CD4-positive, alpha-beta T cell treated with Interleukin-4 for 4 hours (primary cell): Measurements from ENCODE around the gene TINCR.

Experiments used
- DNase-seq: peaks from one replicate; pipeline ENCODE4 v3.0.0-alpha.2; 2020

TINCR gene

DNA sequence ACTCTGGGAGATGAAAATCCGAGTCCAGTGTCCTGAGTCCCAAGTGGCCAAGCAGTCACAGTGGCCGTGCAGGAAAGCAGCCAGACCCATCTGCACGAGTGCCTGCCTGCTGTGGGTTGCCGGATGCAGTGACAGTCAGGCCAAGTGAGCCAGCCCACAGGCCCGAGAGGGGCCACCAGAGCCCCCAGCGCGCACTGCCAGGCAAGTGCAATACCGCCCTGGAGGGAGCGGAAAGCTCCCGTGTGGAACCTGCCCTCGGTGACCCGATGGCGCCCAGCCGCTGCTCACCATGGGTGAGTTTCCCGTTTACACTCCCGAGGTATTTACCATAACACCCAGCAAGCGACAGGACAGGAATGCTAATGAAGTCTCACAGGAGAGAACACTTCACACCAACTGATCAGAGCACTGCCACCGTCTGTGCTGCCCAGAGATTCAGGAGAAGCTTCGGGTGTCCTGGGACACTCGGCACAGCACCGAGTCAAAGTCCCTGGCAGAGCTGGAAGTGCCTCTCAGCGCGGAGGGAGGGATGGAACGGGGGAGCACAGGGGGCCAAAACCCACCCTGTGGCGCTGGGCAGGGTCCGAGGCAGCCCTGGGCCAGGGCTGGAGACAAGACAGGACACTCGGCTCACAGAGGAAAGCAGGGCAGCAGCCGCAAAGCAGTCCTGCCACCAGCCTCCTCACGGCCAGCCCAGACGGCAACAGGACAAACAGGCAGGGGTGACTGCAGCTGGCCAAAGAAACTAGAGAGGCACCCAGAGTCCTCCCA lies 21.3 kb upstream of the TINCR start:
- no peak for DNase-seq

DNA sequence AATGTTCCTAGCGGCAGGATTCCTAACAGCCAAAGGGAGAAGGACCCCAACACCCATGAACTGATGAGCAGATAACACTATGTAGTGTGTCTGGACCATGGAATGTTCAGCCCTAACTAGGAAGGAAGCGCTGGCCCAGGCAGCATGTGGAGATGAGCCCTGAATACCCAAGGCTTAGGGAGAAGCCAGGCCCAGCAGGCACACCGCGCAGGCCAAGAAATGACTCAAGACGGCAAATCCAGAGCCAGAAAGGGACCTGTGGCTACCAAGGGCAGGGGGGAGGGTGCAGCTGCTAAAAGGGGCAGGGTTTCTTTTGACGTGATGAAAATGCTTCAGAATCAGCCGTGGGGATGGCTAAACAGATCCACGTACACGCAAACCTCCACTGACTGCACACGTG lies 20.7 kb upstream of the TINCR start:
- no peak for DNase-seq

DNA sequence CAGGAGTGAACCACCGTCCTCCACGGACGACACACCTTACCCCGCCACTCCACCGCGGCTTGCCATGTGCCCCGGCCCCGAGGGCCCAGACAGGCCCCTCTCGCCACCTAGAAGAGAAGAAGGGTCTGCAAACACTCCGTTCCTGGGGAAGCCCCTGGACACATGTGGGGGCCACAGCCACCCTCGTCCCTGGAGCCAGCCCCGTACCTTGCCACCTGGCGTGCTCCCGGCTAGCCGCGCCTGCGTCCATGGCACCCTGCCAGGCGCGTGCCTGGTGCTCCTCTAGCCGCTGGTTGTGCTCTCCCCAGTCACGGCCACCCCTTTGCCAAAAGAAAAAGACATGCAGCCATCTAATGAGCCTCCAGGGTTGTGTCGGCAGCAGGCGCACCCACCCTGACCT lies 19.9 kb upstream of the TINCR start:
- no peak for DNase-seq

DNA sequence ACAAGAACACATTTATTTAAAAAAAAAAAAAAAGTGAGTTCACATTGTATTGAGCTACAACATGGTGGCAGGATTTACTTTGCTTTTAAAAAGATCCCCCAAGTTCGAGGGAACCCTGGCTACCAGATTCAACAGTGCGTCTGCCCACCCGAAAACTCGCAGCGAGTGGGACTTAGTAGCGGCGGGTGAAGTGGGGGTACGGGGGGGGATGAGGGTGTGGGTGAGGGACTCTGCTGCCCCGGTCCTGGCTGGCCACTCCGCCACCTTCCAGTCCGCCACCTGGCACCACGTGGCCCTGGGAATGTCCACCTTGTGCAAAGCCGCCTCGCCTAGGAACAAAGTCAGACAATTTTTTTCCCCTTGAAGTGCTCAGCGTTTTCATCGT lies 19.3 kb upstream of the TINCR start:
- no peak for DNase-seq

DNA sequence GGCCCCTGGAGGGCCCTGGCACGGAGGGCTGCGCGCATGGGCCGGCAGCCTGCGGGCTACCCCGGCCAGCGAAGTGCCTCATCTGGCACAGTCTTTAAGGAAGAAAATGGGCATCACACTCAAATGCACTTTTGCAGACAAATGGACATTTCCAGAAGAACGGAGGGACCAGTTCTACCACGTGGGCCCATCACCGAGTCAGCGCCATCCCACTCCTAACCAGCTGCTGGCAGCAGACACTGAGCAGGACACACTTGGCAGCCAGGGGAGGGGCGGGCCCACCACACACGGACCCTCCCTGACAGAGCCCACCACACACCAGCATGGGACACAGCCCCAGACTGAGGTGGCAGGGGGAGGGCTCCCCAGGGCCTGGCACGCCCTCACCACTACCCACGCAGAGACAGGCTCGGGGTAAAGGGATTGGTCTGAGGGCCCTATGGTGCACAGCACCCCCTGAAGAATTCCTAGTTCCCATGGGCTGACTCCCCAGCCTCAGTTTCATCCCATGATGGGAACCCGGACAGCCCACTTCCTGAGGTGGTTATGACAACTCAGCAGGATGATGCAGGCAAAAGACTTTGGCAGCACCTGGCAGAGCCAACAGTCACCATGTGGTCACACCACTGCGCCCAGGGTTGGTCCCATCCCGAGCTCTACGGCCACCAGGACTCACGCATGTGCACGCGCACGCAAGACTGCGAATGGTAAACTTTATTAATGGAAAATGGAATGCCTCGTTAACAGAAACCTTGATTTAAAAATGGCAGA lies 18.7 kb upstream of the TINCR start:
- no peak for DNase-seq

DNA sequence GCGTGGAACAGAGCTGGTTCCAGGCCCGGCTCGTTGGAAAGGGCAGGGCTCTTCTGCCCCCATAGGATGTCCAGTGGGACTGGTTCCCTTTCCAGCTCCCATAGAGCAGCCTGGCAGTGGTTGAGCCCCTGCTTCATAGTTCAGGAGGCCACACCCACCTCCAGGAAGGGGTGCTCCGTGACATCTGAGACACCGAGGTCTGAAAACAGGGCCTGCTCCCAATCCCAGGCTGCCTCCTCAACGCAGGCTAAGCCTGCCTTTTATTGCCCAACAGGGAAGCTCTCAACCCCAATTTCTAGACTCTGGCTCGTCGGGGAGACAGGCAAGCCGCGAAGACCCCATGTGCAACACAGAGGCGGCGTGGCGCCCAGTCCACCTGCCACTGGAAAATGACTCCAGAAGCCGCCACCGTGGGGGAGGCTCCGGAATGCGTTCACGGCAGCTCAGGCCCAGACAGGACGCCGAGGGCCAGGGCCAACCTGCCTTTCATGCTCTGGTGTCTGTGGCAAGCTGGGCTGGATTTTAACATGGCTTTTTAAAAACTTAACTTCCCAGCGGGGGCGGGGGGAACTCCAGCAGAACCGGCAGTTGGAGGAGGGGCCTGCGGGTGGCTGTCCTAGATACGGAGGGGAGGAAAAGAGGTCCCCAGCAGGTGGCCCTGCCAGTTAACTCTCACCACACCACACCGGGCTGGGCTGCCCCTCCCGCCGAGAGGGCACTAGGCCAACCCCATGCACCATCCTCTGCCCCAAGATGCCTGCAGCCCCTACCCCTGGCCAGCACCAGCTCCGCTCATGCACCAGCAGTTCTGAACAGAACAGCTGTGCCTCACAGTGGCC lies 17.9 kb upstream of the TINCR start:
- DNase-seq, result peak; percentile 8

DNA sequence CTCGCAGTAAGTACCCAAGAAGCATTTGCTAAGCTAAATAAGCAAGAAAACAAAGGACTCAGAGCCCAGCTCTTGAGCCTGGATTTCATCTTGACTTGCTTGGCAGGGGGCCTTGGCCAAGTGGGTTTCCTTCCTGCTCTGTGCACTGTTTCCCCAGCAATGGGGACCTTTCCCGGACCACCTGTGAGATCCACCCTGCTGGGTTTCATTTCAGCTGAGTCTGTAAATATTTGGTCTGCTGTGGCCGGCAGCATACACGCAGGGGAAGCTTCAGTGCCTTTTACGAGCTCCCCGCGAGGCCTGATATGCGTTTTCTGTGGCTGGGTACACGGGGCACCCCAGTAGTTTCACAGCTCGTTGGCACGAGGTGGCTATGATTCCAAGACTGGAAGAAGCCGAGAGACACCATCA lies 12.4 kb upstream of the TINCR start:
- no peak for DNase-seq

DNA sequence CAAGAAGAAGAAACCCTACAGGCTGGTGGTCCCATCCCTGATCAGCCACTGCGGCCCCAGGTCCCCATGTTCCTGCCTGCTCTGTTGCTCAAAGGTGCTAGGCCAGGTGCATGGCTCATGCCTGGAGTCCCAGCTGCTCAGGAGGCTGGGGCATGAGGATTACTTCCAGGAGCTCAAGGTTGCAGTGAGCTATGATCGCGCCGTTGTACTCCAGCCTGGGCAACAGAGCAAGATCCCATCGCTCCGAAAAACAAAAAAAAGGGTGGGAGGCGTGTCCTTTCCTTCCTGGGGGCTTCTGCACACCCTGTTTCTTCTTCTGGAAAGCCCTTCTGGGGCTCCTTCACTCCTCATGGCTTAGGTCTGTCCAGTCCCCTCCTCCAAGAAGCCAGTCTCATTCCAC lies 11.9 kb upstream of the TINCR start:
- DNase-seq, result no peak

DNA sequence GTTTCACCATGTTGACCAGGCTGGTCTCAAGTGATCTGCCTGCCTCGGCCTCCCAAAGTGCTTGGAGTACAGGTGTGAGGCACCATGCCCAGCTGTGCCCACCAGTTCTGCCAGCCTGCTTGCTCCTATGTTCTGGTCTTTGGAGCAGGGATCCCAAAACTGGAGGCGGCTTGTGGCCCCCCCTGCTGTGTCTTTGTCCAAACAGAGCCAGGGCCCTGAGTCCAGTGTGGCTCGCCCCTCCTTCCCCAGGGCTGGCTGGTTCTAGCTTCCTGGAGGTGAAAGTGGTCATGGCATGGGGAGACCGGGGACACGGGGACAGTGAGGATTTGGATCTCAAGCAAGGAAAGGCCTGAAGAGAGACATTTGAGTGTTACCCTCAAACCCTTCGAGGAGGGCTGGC lies 11.5 kb upstream of the TINCR start:
- DNase-seq, result no peak

DNA sequence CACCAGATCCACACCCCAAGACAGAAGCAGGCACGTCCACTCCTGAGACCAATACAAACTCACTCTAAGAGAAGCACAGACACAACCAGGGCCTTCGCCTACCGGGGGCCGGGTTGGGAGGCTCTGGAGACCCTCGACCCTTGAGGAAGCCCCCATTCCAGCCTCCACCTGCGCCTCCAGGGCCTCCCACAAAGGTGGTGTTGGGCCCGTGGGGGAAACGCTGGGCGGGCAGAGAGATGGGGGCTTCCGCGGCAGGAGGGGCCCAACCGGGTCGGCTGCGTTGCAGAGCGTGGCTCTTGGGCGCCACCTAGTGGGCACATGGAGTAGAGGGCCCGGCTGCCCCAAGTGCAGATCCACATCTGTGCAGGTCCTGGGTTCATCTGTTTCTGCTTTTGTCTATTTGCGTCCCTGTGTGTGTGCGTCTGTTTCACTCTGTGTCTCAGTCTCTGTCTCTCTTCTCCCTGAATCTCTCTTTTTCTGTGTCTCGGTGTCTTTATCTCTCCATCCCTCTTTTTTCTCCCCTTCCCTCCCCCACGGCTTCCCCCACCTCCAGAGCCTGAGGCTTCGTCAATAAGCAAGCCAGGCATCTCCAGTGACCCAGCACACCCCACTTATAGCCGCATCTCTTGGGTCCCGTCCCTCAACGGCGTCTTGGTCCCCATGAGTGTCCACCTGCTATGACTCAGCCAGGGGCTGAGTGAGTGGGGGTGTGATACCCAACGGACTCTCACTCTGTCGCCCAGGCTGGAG lies 10.5 kb upstream of the TINCR start:
- DNase-seq, result peak; percentile 57

DNA sequence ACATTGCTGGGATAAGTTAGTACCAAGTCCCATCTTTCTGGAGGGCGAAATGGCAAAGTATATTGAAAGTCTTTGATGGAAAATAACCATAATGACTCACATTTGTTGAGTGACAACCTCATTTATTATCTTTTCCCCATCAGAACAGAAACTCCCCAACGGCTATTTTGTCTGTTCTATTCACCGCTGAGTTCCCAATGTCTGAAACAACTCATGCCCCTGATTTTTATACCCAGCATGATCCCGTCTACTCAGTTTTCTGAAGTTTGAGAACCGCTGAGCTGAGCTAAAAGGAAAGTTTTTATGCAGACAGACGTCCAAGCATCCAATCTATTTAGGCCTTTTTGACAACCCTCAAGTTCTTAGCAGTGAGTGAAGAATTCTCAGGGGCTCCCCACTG lies 7.8 kb upstream of the TINCR start:
- DNase-seq, result no peak

DNA sequence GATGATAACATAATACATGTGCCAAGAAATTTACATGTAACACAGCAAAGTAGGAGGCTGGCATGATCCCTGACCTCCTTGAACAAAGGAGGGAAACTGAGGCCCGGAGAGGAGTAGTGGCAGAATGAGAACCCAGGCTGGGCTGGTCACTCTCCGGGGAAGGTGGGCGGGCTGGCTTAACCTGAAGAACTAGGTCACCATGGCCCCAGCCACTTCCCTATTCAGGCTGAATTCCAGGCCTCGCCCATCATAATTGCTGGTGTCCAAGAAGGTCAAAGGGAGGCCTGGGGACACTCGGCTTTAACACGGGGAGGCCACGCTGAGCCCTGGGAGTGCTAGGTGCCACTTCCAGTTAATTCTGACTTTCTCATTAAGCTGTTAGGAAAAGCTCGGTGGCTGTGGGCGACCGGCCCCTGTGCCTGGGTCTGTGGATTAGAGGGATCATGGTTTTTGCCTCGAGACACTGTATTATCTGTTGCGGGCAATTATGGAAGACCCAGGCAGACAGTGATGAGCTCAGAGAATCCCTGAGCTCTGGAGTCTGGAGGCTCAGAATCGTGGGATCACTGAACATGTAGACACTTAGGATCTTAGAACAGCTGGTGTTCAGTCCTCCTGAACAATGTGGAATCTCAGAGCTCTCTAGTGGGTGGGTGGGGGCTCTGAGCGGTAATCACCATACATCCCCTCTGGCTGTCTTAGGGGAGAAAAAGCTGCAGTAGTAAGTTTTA lies 5.0 kb upstream of the TINCR start:
- no peak for DNase-seq

DNA sequence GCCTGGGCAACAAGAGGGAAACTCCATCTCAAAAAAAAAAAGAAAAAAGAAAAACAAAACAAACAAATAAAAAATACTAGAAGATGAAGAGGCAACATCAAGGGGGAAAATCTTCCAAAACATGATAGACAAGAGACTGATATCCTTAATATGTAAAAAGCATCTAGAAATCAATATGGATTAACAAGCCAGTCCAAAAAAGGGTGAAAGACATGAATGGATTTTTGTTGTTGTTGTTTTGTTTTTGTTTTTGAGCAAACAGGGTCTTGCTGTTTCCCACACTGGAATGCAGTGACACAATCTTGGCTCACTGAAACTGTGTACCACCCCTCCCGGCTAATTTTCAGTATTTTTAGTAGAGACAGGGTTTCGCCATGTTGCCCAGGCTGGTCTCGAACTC lies 4.0 kb upstream of the TINCR start:
- DNase-seq, result no peak

DNA sequence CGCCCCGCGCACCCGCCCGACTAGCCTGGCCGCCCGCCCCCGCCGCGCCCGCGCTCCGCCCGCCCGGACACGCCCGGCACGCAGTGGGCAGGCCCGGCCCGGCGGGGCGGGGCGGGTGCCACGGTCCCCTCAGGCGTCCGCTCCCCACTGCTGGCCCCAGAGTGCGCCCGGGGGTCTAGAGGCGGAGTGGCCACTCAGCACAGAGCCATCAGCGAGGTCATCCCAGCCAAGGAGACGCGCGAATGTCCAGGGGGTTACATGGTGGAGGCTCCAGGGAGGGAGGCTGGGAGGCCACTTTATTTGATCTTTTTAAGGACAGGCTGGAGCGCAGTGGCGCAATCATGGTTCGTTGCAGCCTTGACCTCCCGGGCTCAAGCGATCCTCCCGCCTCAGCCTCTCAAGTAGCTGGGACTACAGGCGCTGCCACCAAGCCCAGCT lies 236 bp upstream of the TINCR start:
- no peak for DNase-seq

DNA sequence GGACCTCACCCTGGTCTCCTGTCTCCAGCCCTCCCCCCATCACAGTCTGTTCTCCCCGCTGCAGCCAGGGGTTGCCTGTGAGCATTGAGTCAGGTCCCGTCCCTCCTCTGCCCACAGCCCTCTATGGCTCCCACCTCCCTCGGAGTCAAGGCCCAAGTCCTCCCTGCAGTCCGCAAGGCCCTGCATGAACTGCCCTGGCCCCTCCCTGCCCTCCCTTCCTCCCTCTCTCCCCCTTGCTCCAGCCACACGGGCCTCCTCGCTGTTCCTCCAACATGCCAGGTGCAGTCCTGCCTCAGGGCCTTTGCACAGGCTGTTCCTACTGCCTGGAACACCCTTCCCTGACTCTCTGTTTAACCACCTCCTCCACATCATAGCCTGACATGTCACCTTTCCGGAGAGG lies 2.8 kb downstream of the TINCR start:
- no peak for DNase-seq

DNA sequence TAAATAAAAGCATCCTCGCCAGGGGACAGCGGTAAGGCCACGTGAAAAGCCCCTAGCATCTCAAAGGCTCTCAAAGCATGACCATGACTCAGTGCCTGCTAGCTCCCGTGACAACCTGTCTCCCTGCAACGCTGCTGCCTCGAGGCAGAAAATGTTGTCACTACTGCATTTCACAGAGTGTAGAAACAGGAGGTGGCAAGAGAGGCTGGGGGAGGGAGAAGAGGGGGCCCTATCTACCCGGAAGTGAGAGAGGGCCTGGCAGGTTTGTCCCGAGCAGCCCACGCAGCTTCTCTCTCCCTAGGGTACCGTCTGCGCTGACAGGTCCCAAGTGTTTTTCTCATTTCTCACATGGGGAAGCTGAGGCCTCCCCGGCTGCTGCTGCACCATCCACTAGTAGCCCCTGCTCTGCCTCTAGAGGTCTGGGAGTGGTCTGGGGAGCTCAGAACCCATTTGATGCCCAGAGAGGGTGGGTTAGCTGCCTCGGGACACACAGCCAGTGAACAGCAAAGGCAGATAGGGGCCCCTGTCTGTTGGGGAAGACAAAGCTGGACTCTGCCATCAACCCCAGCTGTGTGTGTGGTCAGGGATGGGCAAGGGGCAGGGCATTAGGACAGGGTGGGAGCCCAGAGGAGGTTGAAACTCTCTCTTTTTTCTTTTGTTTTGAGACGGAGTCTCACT lies 3.7 kb downstream of the TINCR start:
- no peak for DNase-seq

DNA sequence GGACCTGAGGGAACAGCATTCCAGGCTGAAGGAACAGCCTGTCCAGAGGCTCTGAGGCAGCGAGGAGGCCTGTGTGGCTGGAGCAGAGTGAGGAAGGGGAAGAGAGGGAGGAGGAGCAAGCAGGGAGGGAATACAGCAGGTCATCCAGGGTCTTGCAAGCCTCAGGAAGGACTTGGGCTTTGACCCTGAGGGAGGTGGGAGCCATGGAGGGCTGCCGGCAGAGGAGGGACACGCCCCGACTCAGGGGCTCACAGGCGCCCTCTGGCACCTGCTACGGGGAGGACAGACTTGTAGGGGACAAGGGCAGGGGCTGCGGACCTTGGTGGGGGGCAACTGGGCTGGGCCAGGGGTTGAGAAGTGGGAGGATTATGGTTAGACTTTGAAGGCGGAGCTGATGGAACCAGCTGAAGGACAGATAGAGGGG lies 4.7 kb downstream of the TINCR start:
- no peak for DNase-seq

DNA sequence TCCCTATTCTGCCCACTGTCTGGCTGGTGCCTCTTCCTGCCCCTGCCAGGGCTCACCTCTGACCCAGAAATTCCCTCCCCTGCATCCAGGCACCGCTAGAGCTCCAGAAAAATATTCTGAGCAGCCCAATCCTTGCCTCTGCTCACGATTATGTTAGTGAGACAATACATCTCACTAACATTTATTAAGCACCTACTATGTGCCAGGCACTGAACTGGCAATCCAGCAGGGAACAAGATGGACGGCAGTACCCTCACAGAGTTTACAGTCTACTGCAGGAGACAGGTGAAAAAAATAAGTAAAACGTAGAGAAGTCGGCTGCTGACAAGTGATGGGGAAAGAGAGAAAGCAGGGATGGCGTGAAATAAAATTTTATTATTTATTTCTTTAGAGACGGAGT lies 5.5 kb downstream of the TINCR start:
- DNase-seq, result no peak

DNA sequence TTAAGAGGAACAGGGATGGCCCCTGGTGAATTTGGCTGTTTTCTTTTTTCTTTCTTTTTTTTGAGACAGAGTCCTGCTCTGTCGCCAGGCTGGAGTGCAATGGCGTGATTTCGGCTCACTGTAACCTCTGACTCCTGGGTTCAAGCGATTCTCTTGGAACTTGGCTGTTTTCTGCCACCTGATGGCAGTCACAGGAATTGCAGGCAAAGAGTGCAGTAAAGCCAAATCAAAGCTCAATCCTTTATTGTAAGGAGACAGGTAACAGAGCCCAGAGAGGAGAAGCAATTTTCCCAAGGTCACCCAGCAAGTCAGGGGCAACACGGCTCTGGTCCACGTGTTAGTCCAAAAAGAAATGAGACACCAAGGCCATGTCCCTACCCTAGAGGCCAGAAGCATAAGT lies 6.2 kb downstream of the TINCR start:
- DNase-seq, result no peak

DNA sequence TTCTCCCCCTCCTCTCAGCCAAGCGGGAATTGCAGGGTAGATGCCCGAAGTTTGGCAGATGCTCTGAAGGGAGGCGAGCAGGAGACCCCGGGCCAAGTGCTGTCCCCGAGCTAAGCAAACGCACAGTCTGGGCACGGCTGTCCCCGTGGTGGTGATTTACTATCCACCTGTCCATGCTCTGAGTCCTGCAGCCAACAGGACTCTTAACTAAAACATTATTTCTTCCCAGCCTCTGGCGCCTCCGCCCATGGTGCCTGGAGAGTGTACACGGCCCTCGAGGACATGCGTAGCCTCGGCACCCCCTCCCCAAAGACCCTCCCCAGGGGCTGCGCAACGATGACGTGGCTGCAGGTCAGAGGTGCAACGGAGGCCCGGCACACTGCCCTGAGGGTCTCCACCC lies 7.6 kb downstream of the TINCR start:
- no peak for DNase-seq

DNA sequence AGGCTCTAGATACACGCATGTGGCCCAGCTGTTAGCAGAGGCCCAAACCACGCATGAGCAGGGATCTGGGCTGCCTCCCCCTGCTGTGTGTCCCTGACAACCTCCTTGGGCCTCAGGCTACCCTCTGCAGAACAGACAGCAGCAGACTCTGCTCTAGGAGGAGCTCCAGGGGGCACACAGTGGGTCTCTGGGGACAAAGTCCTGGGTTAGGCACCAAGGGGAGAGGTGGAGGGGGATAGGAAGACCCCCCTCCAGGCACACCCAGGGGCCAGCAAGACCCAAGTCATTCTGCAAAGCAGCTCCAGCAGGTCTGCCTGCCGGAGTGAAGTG lies 8.0 kb downstream of the TINCR start:
- no peak for DNase-seq

DNA sequence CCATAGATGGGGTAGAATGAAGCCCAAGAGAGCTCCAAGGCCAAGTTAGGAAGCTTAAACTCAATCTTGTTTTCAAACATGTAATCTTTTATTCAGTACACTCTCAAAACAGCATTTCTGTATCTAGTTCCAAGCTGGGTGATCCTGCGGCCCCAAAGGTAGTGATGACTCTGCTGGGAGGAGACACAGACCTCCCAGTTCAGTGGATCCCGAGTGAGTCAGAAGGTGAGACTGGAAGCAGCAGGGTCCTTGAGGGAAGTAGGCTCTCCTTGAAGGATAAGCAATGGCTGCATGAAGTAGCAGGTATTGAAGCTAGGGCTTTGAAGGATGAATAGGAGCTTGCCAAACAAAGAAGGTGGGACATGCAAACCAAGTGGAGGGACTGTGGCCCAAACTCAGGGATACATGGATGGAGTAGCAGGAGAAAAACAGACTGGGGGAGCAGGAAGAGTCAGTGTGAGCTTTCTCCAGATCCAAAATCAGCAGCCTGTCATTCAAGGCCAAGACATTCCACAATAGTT lies 9.6 kb downstream of the TINCR start:
- no peak for DNase-seq
